NCI-H1417 (cell line): ENCODE results near the gene PTPRJ.

Experiments
- DNase-seq, 3 experiments: peaks; one replicate each; lab custom pipeline; 2025; lab: John Stamatoyannopoulos, UW

PTPRJ gene

GRCh38 chr11:48066881-48067800, 86.8 kb downstream of the PTPRJ start:
- DNase-seq, result no peak

- no peak for DNase-seq
These were observed 92.9 kb downstream of the PTPRJ start for GRCh38 chr11:48073031-48073861.

GRCh38 chr11:48074425-48075181, 94.2 kb downstream of the PTPRJ start:
- no peak for DNase-seq

- DNase-seq, result no peak
These were observed 95.3 kb downstream of the PTPRJ start for GRCh38 chr11:48075637-48076036.

GRCh38 chr11:48077251-48077650, 96.9 kb downstream of the PTPRJ start:
- no peak for DNase-seq

GRCh38 chr11:48078689-48079088, 98.3 kb downstream of the PTPRJ start:
- no peak for DNase-seq

- no peak for DNase-seq
These were observed 99.2 kb downstream of the PTPRJ start for GRCh38 chr11:48079596-48079995.

GRCh38 chr11:48080301-48080861, 100.0 kb downstream of the PTPRJ start:
- no peak for DNase-seq

- no peak for DNase-seq
These were observed 101.0 kb downstream of the PTPRJ start for GRCh38 chr11:48081151-48082010.

- DNase-seq, result no peak
These were observed 102.4 kb downstream of the PTPRJ start for GRCh38 chr11:48082771-48083170.

- no peak for DNase-seq
These were observed 103.1 kb downstream of the PTPRJ start for GRCh38 chr11:48083421-48083820.

- DNase-seq, result no peak
These were observed 105.3 kb downstream of the PTPRJ start for GRCh38 chr11:48085688-48086087.

- DNase-seq, result no peak
These were observed 107.1 kb downstream of the PTPRJ start for GRCh38 chr11:48087422-48087821.

- peak; percentile 85 to 97 (median 95) for DNase-seq
These were observed 107.8 kb downstream of the PTPRJ start for GRCh38 chr11:48087974-48088681.

- peak; percentile 85 to 91 (median 85) for DNase-seq
These were observed 108.3 kb downstream of the PTPRJ start for GRCh38 chr11:48088682-48089050.

GRCh38 chr11:48090174-48090573, 109.8 kb downstream of the PTPRJ start:
- DNase-seq, result peak in 1 of 3 experiments; percentile 28

- DNase-seq, result no peak
These were observed 111.2 kb downstream of the PTPRJ start for GRCh38 chr11:48091426-48092102.

- no peak for DNase-seq
These were observed 113.0 kb downstream of the PTPRJ start for GRCh38 chr11:48093323-48093722.

- DNase-seq, result peak; percentile 54 to 95 (median 92)
These were observed 113.7 kb downstream of the PTPRJ start for GRCh38 chr11:48093795-48094642.
